Fibroblast of skin of left biceps (primary cell): ENCODE results near the gene IL1A.
"Not testable (repeated sequence)": the region's sequence is repeated elsewhere in the genome, so short reads cannot be mapped to it uniquely, and the experiment has no call there.

Experiments
- DNase-seq, 2 experiments: peaks; one replicate each; pipeline ENCODE4 v3.0.0-alpha.2; 2013; ENCODE audit warnings: low read depth in 2 of 2

The IL1A gene

GRCh38 chr2:112784199-112785189 is at the start of gene IL1A:
TSS of gene IL1A (minus strand) at chr2:112784493. CDS start at chr2:112783770, 723 bp downstream.
- no peak for DNase-seq

GRCh38 chr2:112833976-112834375 is 49.7 kb upstream of the IL1A start:
- DNase-seq: no peak

- not testable (repeated sequence) for DNase-seq
Measured at GRCh38 chr2:112833639-112833931, 49.3 kb upstream of the IL1A start.

- DNase-seq: no peak
Measured at GRCh38 chr2:112832841-112833638, 48.7 kb upstream of the IL1A start.

- DNase-seq: no peak
Measured at GRCh38 chr2:112831946-112832840, 47.9 kb upstream of the IL1A start.

- DNase-seq: no peak
Measured at GRCh38 chr2:112831513-112831845, 47.2 kb upstream of the IL1A start.

- DNase-seq: no peak
Measured at GRCh38 chr2:112830682-112831512, 46.6 kb upstream of the IL1A start.

- DNase-seq: no peak
Measured at GRCh38 chr2:112829961-112830681, 45.8 kb upstream of the IL1A start.

GRCh38 chr2:112829101-112829960 is 45.0 kb upstream of the IL1A start:
- DNase-seq: no peak

GRCh38 chr2:112828251-112828691 is 44.0 kb upstream of the IL1A start:
- DNase-seq: no peak

GRCh38 chr2:112827604-112828185 is 43.4 kb upstream of the IL1A start:
- no peak for DNase-seq

- no peak for DNase-seq
Measured at GRCh38 chr2:112827009-112827408, 42.7 kb upstream of the IL1A start.

GRCh38 chr2:112825706-112826105 is 41.4 kb upstream of the IL1A start:
- no peak for DNase-seq

GRCh38 chr2:112824694-112825085 is 40.4 kb upstream of the IL1A start:
- no peak for DNase-seq

GRCh38 chr2:112821682-112822081 is 37.4 kb upstream of the IL1A start:
- no peak for DNase-seq

GRCh38 chr2:112821142-112821541 is 36.8 kb upstream of the IL1A start:
- DNase-seq: no peak

GRCh38 chr2:112820343-112820742 is 36.0 kb upstream of the IL1A start:
- no peak for DNase-seq

GRCh38 chr2:112819081-112819480 is 34.8 kb upstream of the IL1A start:
- DNase-seq: no peak
